Lung (tissue), 12 donors: ENCODE data around the gene MCCC1. TPM values are rescaled to one million over a fixed set of nuclear protein-coding genes. Genes with fewer than 3 reads are reported as not detected.

Experiments used
- ATAC-seq: fragments of 200-7000 bp; cut with Tn5 transposase; one replicate; pipeline ENCODE4 v1.9.1; 2020; ENCODE audit warnings: moderate number of reproducible peaks; ENCODE audit not compliant: insufficient read depth, low FRiP score
- DNase-seq, 3 donors: peaks; one replicate each; pipeline ENCODE4 v3.0.0-alpha.2; 2013 to 2017
- H3K27ac ChIP-seq, 2 donors: one replicate each; pipeline ENCODE4 v1.5.1; 2013; ENCODE audit warnings: mild to moderate bottlenecking in 2 of 2, moderate library complexity in 2 of 2, control low read depth in 1 of 2, inconsistent platforms in 1 of 2, low read depth in 1 of 2, low read length in 1 of 2
- H3K27me3 ChIP-seq, 3 donors: one replicate each; pipeline ENCODE4 v1.5.1; 2013; ENCODE audit warnings: low read length in 2 of 3; ENCODE audit not compliant: control insufficient read depth in 3 of 3, insufficient read depth in 3 of 3
- H3K36me3 ChIP-seq, 4 donors: one replicate each; pipeline ENCODE4 v1.5.1; 2013; ENCODE audit warnings: low read length in 4 of 4, mild to moderate bottlenecking in 1 of 4, moderate library complexity in 1 of 4; ENCODE audit not compliant: control insufficient read depth in 4 of 4, insufficient read depth in 4 of 4
- H3K4me1 ChIP-seq, 5 donors: one replicate each; pipeline ENCODE4 v1.5.1; 2013; ENCODE audit warnings: low read length in 5 of 5, mild to moderate bottlenecking in 2 of 5, moderate library complexity in 1 of 5; ENCODE audit not compliant: control insufficient read depth in 5 of 5, insufficient read depth in 5 of 5
- H3K4me3 ChIP-seq: one replicate; pipeline ENCODE4 v1.5.1; 2013; ENCODE audit warnings: mild to moderate bottlenecking, control low read depth, moderate library complexity
- H3K9ac ChIP-seq, 2 donors: one replicate each; pipeline ENCODE4 v1.5.1; 2013; ENCODE audit warnings: low read length in 2 of 2, control low read depth in 1 of 2; ENCODE audit not compliant: insufficient read depth in 1 of 2
- H3K9me3 ChIP-seq, 4 donors: one replicate each; pipeline ENCODE4 v1.5.1; 2013; ENCODE audit warnings: low read length in 3 of 4, mild to moderate bottlenecking in 1 of 4, moderate library complexity in 1 of 4; ENCODE audit not compliant: control insufficient read depth in 4 of 4, insufficient read depth in 3 of 4
- CTCF ChIP-seq: IDR thresholded peaks from 2 replicates; pipeline ENCODE4 v1.5.1; 2012; ENCODE audit warnings: mild to moderate bottlenecking; ENCODE audit errors: control extremely low read depth, extremely low read depth
- WGBS, 2 donors: extraction: QIAGEN DNeasy Blood & Tissue Kit; methylation state at CpG; one replicate each; pipeline ENCODE4 v1.1.7; 2013; 5-methylcytosine and 5-hydroxymethylcytosine counted together
- polyA plus RNA-seq, 2 donors: library from polyadenylated mRNA; stranded (reverse); fragments of 200-250 nt; gene quantifications; one replicate each; pipeline ENCODE4 v1.2.1, GENCODE V29; 2013
- total RNA-seq, 2 donors: library from RNA; depleted of rRNA in 1 of 2; stranded (reverse); fragments of >200 nt in 1 of 2; gene quantifications; one replicate each; pipeline ENCODE4 v1.2.1, GENCODE V29; 2014 to 2021
- donor health status: control.
- donor health status: control.
- donor health status: Bipolar disorder and iron deficiency.
- donor health status: healthy.
- donor health status: DM: yes; HTN: yes; CAD: no.

MCCC1 gene
- total and polyA plus RNA-seq, 4 donors, result 21.7 to 126 (median 63.7) TPM

GRCh38 chr3:183131735-183132134 lies 32.4 kb upstream of the MCCC1 start:
- no peak for TF ChIP-seq CTCF
- H3K27me3 ChIP-seq, result peaks cover 0 to 7% (median 3%) of the 10 kb centered on the region in 3 donors
- no peak for ATAC-seq
- H3K36me3 ChIP-seq, result no peaks in the 10 kb centered on the region
- WGBS, 2 donors, result 37% methylated on average over 4 of the region's 4 CpGs
- H3K4me3 ChIP-seq, result no peak overlapping the region
- DNase-seq, result no peak
- peaks cover 0 to 6% (median under 1%) of the 10 kb centered on the region in 4 donors for H3K9me3 ChIP-seq
- peaks cover 0 to 1% (median 0%) of the 10 kb centered on the region in 5 donors for H3K4me1 ChIP-seq
- H3K9ac ChIP-seq, result no peak overlapping the region
- peak overlapping the region in 1 of 2 donors; percentile 53 for H3K27ac ChIP-seq

DNA sequence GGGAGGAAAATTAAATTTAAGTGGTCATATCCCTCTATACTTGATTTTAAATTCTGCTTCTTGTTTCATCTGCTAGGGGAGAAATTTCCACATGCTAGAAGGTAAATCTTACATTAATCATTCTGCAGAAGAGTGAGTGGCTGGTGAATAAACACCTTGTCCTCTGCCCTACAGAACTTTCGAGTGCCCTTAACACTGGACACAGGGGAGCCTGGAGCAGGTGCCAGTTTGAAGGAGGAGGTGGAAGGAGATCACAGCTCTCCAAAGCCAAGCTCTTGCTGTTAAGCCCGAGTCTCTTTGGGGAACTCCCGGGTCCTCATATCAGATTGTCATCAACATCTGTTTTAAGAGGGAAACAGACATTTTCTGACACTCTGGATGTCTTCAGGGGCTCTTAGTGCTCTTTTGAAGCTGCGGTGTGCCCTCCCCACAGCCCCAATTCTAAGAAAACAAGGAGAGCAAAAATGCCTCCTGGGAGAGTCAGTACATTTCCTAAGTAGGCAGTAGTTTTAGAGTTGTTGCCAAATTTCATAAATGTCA lies 32.0 kb upstream of the MCCC1 start:
- no peaks in the 10 kb centered on the region for H3K36me3 ChIP-seq
- no peak overlapping the region for H3K4me3 ChIP-seq
- peaks cover 0 to 1% (median 0%) of the 10 kb centered on the region in 5 donors for H3K4me1 ChIP-seq
- H3K27me3 ChIP-seq, result peaks cover 0 to 7% (median 3%) of the 10 kb centered on the region in 3 donors
- H3K9me3 ChIP-seq, result peaks cover 0 to 6% (median under 1%) of the 10 kb centered on the region in 4 donors
- whole genome bisulfite sequencing, 2 donors, result 32 to 33% methylated on average over 4 of the region's 4 CpGs
- no peak for DNase-seq
- peak overlapping the region in 1 of 2 donors; percentile 40 for H3K27ac ChIP-seq
- H3K9ac ChIP-seq, result no peak overlapping the region
- ATAC-seq, result peak; percentile 67
- no peak for TF ChIP-seq CTCF

DNA sequence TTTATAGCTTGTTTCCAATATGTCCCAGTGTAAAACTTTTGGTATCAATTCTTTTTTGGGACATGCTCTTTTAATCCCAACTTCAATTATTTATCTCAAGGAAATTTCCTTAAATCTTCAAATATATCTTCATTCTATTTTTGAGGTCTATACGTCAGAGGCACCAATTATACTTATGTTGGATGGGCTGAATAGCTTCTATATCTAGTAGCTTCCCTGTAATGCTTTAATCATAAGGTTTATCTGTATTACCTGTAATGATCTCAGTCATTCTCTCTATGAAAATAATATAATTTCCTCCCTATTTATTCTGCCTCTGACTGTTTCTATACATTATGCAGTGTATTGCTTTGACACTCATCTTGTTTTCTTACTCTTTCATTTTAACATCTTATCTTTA lies 29.9 kb upstream of the MCCC1 start:
- Histone ChIP-seq H3K4me3 (no peak overlapping the region), H3K27ac (no peak overlapping the region), H3K27me3 (peaks cover 0 to 3% (median 2%) of the 10 kb centered on the region in 3 donors), H3K4me1 (peaks cover 0 to 1% (median 0%) of the 10 kb centered on the region in 5 donors), H3K9ac (no peak overlapping the region), H3K9me3 (peaks cover 0 to 6% (median under 1%) of the 10 kb centered on the region in 4 donors), H3K36me3 (no peaks in the 10 kb centered on the region)
- no peak for TF ChIP-seq CTCF
- DNase-seq (no peak), ATAC-seq (no peak)
- 93 to 94% methylated on average over 1 of the region's 1 CpG for WGBS, 2 donors

DNA sequence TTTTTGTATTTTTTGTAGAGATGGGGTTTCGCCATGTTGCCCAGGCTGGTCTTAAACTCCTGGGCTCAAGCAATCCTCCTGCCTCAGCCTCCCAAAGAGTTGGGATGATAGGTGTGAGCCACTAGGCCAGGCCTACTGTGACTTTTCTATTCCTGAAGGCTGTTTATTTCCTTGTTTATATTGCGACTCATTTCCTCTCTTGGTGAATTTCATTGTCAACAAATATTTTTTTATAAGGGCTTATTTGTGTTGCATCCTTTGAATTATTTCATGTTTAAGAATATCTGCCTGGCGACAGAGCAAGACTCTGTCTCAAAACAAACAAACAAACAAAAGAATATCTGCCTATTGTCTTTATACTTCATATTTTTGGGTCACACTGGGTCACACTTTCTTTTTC lies 29.4 kb upstream of the MCCC1 start:
- WGBS, 2 donors, result 93 to 94% methylated on average over 3 of the region's 3 CpGs
- no peak for ATAC-seq
- Histone ChIP-seq H3K36me3 (no peaks in the 10 kb centered on the region), H3K27ac (no peak overlapping the region), H3K4me1 (peaks cover 0 to 1% (median 0%) of the 10 kb centered on the region in 5 donors), H3K4me3 (no peak overlapping the region), H3K9me3 (peaks cover 0 to 6% (median under 1%) of the 10 kb centered on the region in 4 donors), H3K27me3 (peaks cover 0 to 2% (median 0%) of the 10 kb centered on the region in 3 donors), H3K9ac (no peak overlapping the region)
- DNase-seq, result no peak
- no peak for TF ChIP-seq CTCF
